Measurements from ENCODE around the gene DUSP14. TPM values are rescaled to one million over a fixed set of nuclear protein-coding genes. Genes with fewer than 3 reads are reported as not detected.
A peak's percentile ranks its signal among the peaks of the same experiment; 100 is the strongest.

DUSP14 gene
- total and polyA plus RNA-seq, 2 of the 13 experiments (the other 11 are each of a cell fraction or from before 2014, with no cell fraction given) = 33.5 to 39.8 TPM

DNA sequence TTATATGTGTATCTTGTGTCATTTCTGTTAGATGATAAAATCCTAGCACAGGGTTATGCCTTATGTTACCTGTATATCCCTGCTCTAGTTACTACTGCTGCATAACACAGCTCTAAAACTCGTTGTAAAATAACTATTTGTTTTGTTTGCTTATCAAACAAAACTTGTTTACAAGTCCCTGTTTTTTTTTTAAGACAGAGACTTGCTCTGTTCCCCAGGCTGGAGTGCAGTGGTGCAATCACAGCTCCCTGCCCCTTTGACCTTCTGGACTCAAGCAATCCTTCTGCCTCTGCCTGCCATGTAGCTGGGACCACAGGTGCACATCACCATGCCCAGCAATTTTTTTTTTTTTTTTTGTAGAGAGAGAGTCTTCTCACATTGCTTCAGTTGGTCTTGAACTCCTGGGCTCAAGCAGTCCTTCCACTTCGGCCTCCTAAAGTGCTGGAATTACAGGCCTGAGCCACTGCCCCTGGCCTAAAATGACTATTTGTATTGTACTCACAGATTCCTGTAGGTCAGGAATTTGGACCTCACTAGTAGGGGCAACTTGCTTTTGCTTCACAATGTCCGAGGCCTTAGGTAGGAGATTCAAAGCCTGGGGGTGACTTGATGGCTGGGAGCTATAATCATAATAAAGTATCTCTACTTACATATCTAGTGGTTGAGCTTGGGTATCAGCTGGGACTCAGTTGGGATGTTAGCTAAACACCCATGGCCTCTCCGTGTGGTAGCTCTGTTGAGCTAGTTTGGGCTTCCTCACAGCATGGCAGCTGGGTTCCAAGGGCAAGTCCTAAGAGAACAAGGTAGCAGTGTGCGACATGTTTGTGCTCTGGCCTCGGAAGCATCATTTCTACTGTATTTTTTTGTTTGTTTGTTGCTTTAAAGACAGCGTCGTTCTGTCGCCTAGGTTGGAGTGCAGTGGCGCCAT lies 12.6 kb downstream of the DUSP14 start (continued):
- peak; percentile 60; the same call in 1 of the 2 replicates for TF ChIP-seq MYC (CRISPR knock-in tag; IDR thresholded peaks at IDR 0.05; ENCODE audit: borderline replicate concordance)
- no peak for TF ChIP-seq ZNF18 (CRISPR knock-in tag; IDR thresholded peaks at IDR 0.05; ENCODE audit: insufficient replicate concordance)
- TF ChIP-seq NAIF1 (CRISPR knock-in tag; IDR thresholded peaks at IDR 0.05; ENCODE audit: borderline replicate concordance) = no peak
- TF ChIP-seq, protein P1, sequence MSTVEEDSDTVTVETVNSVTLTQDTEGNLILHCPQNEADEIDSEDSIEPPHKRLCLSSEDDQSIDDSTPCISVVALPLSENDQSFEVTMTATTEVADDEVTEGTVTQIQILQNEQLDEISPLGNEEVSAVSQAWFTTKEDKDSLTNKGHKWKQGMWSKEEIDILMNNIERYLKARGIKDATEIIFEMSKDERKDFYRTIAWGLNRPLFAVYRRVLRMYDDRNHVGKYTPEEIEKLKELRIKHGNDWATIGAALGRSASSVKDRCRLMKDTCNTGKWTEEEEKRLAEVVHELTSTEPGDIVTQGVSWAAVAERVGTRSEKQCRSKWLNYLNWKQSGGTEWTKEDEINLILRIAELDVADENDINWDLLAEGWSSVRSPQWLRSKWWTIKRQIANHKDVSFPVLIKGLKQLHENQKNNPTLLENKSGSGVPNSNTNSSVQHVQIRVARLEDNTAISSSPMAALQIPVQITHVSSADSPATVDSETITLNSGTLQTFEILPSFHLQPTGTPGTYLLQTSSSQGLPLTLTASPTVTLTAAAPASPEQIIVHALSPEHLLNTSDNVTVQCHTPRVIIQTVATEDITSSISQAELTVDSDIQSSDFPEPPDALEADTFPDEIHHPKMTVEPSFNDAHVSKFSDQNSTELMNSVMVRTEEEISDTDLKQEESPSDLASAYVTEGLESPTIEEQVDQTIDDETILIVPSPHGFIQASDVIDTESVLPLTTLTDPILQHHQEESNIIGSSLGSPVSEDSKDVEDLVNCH (CRISPR knock-in tag; IDR thresholded peaks at IDR 0.05) = no peak
- TF ChIP-seq ZNF451 (CRISPR knock-in tag; IDR thresholded peaks at IDR 0.05) = no peak
- TF ChIP-seq, protein P2, sequence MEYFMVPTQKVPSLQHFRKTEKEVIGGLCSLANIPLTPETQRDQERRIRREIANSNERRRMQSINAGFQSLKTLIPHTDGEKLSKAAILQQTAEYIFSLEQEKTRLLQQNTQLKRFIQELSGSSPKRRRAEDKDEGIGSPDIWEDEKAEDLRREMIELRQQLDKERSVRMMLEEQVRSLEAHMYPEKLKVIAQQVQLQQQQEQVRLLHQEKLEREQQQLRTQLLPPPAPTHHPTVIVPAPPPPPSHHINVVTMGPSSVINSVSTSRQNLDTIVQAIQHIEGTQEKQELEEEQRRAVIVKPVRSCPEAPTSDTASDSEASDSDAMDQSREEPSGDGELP (IDR thresholded peaks at IDR 0.05; ENCODE audit: borderline replicate concordance, low read depth) = peak; percentile 7; the same call in 1 of the 2 replicates
- no peak for TF ChIP-seq EED (CRISPR knock-in tag; IDR thresholded peaks at IDR 0.05)
- peak; percentile 52; the same call in 1 of the 2 replicates for TF ChIP-seq POGZ (CRISPR knock-in tag; IDR thresholded peaks at IDR 0.05)
- TF ChIP-seq BCL6 (CRISPR knock-in tag; IDR thresholded peaks at IDR 0.05) = peak; percentile 49
- TF ChIP-seq ZNF605 (CRISPR knock-in tag; IDR thresholded peaks at IDR 0.05) = no peak
- no peak for TF ChIP-seq POLR2AphosphoS2 (IDR thresholded peaks at IDR 0.05; ENCODE audit: low read depth, low read length)
- TF ChIP-seq HBP1 (CRISPR knock-in tag; IDR thresholded peaks at IDR 0.05; ENCODE audit: low read depth) = no peak
- TF ChIP-seq PBX2 (CRISPR knock-in tag; IDR thresholded peaks at IDR 0.05) = no peak
- peak; percentile 84; the same call in 1 of the 2 replicates for TF ChIP-seq ZNF431 (CRISPR knock-in tag; IDR thresholded peaks at IDR 0.05; ENCODE audit: borderline replicate concordance, low read depth)
- TF ChIP-seq ETV6 (CRISPR knock-in tag; conservative IDR thresholded peaks at IDR 0.05) = no peak
- no peak for TF ChIP-seq MAFG (CRISPR knock-in tag; IDR thresholded peaks at IDR 0.05)
- no peak for TF ChIP-seq SIN3B (IDR thresholded peaks at IDR 0.05; ENCODE audit: low read length)
- TF ChIP-seq ZNF138 (CRISPR knock-in tag; IDR thresholded peaks at IDR 0.05; ENCODE audit: low read depth) = no peak

Measured in HepG2 (cell line).